ENCODE data around the gene ZNF366.

ZNF366 gene

DNA sequence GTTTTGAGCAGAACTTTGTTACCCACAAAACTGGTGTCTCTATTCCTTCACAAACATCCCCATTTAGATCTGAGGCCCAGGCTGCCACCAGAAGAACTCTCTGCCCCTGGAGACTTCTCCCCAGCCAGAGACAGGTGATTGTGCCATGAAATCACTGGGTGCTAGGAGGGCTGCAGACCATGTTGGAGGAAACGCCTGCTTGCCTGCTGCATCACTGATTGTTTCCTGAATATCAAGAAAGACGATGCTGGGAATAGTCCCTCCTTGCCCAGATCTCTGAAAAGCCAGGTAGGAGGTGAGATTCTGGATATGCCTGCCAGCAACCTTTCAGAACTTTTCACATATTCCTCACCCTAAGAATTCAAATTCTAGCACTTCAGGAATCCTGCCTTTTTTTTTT, 8.1 kb downstream of the ZNF366 start:
- Histone ChIP-seq H3K36me3 (ENCODE audit: low read length) (no peaks in the 10 kb centered on the region), H3K9me2 (replicated peaks; ENCODE audit: insufficient read depth, low read length) (no peaks in the 10 kb centered on the region), H4K20me1 (ENCODE audit: low read depth, low read length) (no peaks in the 10 kb centered on the region), H3K9ac (ENCODE audit: low read length) (no peak overlapping the region), H3K4me3 (ENCODE audit: insufficient read depth, low read length, poor library complexity, severe bottlenecking) (no peak overlapping the region), H3K4me2 (ENCODE audit: low read depth, low read length, poor library complexity, severe bottlenecking) (no peak overlapping the region), H3K9me3 (ENCODE audit: insufficient read depth, low read length) (no peaks in the 10 kb centered on the region), H3K27me3 (ENCODE audit: low read length) (no peaks in the 10 kb centered on the region), H2AFZ (ENCODE audit: low read depth, low read length, severe bottlenecking) (no peak overlapping the region), H3K79me2 (ENCODE audit: insufficient read depth, low read length) (no peaks in the 10 kb centered on the region), H3K27ac (ENCODE audit: low read depth, low read length) (no peak overlapping the region), H3F3A (ENCODE audit: insufficient read depth) (no peaks in the 10 kb centered on the region)
- TF ChIP-seq, protein P1, sequence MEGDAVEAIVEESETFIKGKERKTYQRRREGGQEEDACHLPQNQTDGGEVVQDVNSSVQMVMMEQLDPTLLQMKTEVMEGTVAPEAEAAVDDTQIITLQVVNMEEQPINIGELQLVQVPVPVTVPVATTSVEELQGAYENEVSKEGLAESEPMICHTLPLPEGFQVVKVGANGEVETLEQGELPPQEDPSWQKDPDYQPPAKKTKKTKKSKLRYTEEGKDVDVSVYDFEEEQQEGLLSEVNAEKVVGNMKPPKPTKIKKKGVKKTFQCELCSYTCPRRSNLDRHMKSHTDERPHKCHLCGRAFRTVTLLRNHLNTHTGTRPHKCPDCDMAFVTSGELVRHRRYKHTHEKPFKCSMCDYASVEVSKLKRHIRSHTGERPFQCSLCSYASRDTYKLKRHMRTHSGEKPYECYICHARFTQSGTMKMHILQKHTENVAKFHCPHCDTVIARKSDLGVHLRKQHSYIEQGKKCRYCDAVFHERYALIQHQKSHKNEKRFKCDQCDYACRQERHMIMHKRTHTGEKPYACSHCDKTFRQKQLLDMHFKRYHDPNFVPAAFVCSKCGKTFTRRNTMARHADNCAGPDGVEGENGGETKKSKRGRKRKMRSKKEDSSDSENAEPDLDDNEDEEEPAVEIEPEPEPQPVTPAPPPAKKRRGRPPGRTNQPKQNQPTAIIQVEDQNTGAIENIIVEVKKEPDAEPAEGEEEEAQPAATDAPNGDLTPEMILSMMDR (IDR thresholded peaks at IDR 0.05; ENCODE audit: insufficient read depth, low read length, poor library complexity, severe bottlenecking): no peak
- no peak for TF ChIP-seq EZH2phosphoT487 (conservative IDR thresholded peaks at IDR 0.05; ENCODE audit: low read length)

DNA sequence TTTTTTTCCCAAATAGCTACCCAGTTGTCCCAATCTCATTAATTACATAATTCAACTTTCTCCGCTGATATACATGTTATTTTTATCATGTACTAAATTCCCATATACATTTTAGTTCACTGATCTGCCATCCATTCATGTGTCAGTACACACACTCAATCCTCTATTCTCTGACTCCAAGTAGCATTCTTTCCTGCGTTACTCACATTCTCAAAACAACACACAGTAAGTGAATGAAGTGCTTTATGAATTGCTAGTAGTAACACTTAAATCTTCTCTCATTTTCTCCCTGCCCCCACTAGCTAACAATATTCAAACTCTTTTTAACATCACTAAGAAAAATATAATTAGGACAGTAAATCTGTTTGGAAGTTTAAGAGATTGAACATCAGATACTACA, 8.9 kb downstream of the ZNF366 start:
- Histone ChIP-seq H3K27me3 (ENCODE audit: low read length) (no peaks in the 10 kb centered on the region), H3K36me3 (ENCODE audit: low read length) (no peaks in the 10 kb centered on the region)

DNA sequence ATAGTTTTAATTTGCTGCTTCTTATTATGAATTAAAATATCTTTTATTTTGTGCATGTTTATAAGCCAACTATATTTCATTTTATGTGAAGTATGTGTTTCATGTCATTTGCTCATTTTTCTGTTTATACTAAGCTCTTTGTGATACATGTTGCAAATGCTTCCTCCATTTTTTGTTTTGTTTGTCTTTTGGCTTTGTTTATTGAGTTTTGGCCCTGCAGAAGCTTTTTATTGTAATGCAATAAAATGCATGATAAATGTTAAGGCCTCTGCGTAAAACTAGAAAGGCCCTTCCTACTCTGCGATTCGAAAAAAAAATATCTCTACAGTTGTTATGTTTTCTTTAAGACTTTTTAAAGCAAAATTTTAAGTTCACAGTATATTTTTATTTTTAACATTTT, 9.4 kb downstream of the ZNF366 start:
- no peaks in the 10 kb centered on the region for H3K27me3 ChIP-seq (ENCODE audit: low read length)
- H3K27ac ChIP-seq (ENCODE audit: low read depth, low read length): no peak overlapping the region
- no peak overlapping the region for H3K9ac ChIP-seq (ENCODE audit: low read length)
- no peaks in the 10 kb centered on the region for H3K79me2 ChIP-seq (ENCODE audit: insufficient read depth, low read length)
- no peaks in the 10 kb centered on the region for H3K36me3 ChIP-seq (ENCODE audit: low read length)
- H3K4me3 ChIP-seq (ENCODE audit: insufficient read depth, low read length, poor library complexity, severe bottlenecking): no peak overlapping the region
- TF ChIP-seq, protein P1 (IDR thresholded peaks at IDR 0.05; ENCODE audit: insufficient read depth, low read length, poor library complexity, severe bottlenecking): no peak
- no peak for TF ChIP-seq EZH2phosphoT487 (conservative IDR thresholded peaks at IDR 0.05; ENCODE audit: low read length)
- no peak overlapping the region for H3K4me2 ChIP-seq (ENCODE audit: low read depth, low read length, poor library complexity, severe bottlenecking)
- H2AFZ ChIP-seq (ENCODE audit: low read depth, low read length, severe bottlenecking): no peak overlapping the region
- H3K9me3 ChIP-seq (ENCODE audit: insufficient read depth, low read length): no peaks in the 10 kb centered on the region
- H3F3A ChIP-seq (ENCODE audit: insufficient read depth): no peaks in the 10 kb centered on the region
- no peaks in the 10 kb centered on the region for H3K9me2 ChIP-seq (replicated peaks; ENCODE audit: insufficient read depth, low read length)
- no peaks in the 10 kb centered on the region for H4K20me1 ChIP-seq (ENCODE audit: low read depth, low read length)

More for the DNA sequence above, 8.9 kb downstream of the ZNF366 start:
- Histone ChIP-seq H3K27ac (ENCODE audit: low read depth, low read length) (no peak overlapping the region), H3F3A (ENCODE audit: insufficient read depth) (no peaks in the 10 kb centered on the region), H3K4me3 (ENCODE audit: insufficient read depth, low read length, poor library complexity, severe bottlenecking) (no peak overlapping the region), H3K79me2 (ENCODE audit: insufficient read depth, low read length) (no peaks in the 10 kb centered on the region), H3K4me2 (ENCODE audit: low read depth, low read length, poor library complexity, severe bottlenecking) (no peak overlapping the region), H4K20me1 (ENCODE audit: low read depth, low read length) (no peaks in the 10 kb centered on the region), H3K9me2 (replicated peaks; ENCODE audit: insufficient read depth, low read length) (no peaks in the 10 kb centered on the region), H3K9me3 (ENCODE audit: insufficient read depth, low read length) (no peaks in the 10 kb centered on the region), H3K9ac (ENCODE audit: low read length) (no peak overlapping the region), H2AFZ (ENCODE audit: low read depth, low read length, severe bottlenecking) (no peak overlapping the region)
- TF ChIP-seq EZH2phosphoT487 (conservative IDR thresholded peaks at IDR 0.05; ENCODE audit: low read length): no peak

GRCh38 chr5:72495410-72495809, 11.8 kb downstream of the ZNF366 start:
- TF ChIP-seq, protein P1 (IDR thresholded peaks at IDR 0.05; ENCODE audit: insufficient read depth, low read length, poor library complexity, severe bottlenecking): no peak
- no peak for TF ChIP-seq EZH2phosphoT487 (conservative IDR thresholded peaks at IDR 0.05; ENCODE audit: low read length)
- no peak overlapping the region for H3K27ac ChIP-seq (ENCODE audit: low read depth, low read length)
- no peak overlapping the region for H2AFZ ChIP-seq (ENCODE audit: low read depth, low read length, severe bottlenecking)
- H3K27me3 ChIP-seq (ENCODE audit: low read length): no peaks in the 10 kb centered on the region
- no peak overlapping the region for H3K4me3 ChIP-seq (ENCODE audit: insufficient read depth, low read length, poor library complexity, severe bottlenecking)
- no peak overlapping the region for H3K4me2 ChIP-seq (ENCODE audit: low read depth, low read length, poor library complexity, severe bottlenecking)
- no peak overlapping the region for H3K9ac ChIP-seq (ENCODE audit: low read length)
- H3F3A ChIP-seq (ENCODE audit: insufficient read depth): no peaks in the 10 kb centered on the region
- H3K9me2 ChIP-seq (replicated peaks; ENCODE audit: insufficient read depth, low read length): no peaks in the 10 kb centered on the region; the same call in 1 of the 2 replicates
- H4K20me1 ChIP-seq (ENCODE audit: low read depth, low read length): no peaks in the 10 kb centered on the region
- no peaks in the 10 kb centered on the region for H3K36me3 ChIP-seq (ENCODE audit: low read length)
- H3K79me2 ChIP-seq (ENCODE audit: insufficient read depth, low read length): no peaks in the 10 kb centered on the region
- no peaks in the 10 kb centered on the region for H3K9me3 ChIP-seq (ENCODE audit: insufficient read depth, low read length)
